IPS DF 4.7 (cell line): ENCODE data around the gene PRKCZ.

Experiments
- DNase-seq: peaks from one replicate; pipeline ENCODE4 v3.0.0-alpha.2; 2013; ENCODE audit warnings: low spot score; ENCODE audit errors: extremely low read depth

PRKCZ gene

GRCh38 chr1:2045468-2046173 lies 4.6 kb upstream of the PRKCZ start:
- DNase-seq: no peak

DNA sequence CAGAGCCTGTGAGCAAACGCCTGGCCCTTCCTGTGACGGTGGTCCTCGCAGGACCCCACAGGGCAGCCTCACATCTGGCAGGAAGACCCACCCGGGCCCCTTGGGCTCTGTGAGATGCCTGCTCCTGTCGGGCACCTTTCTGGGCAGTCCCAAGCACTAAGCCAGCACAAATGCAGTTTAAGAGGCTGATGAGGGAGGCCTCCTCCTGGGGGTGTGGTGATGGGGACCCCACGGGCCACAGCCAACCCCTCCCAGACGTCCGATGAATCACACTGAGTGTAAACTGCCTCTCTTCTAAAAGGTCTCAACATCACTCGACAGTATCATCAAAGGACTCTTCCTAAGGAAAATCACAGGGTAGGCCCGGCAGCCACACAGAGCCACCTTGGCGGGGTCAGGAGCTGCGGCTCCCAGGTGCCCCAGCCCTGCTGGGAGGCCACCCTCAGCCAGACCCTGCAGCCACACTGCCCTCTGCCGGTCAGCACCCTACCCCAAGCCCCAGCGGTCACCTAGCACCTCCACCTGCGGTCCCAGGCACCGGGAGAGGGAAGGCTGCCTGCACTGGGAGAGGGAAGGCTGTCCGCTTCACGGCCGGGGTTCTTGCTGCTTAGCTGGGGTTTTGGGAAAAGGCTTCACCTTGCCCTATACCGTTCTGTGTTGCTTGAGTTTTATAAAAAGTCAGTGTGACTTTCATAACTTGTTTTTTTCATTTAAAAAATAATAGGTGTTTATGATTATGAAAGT lies 3.9 kb upstream of the PRKCZ start:
- DNase-seq: peak; percentile 46

DNA sequence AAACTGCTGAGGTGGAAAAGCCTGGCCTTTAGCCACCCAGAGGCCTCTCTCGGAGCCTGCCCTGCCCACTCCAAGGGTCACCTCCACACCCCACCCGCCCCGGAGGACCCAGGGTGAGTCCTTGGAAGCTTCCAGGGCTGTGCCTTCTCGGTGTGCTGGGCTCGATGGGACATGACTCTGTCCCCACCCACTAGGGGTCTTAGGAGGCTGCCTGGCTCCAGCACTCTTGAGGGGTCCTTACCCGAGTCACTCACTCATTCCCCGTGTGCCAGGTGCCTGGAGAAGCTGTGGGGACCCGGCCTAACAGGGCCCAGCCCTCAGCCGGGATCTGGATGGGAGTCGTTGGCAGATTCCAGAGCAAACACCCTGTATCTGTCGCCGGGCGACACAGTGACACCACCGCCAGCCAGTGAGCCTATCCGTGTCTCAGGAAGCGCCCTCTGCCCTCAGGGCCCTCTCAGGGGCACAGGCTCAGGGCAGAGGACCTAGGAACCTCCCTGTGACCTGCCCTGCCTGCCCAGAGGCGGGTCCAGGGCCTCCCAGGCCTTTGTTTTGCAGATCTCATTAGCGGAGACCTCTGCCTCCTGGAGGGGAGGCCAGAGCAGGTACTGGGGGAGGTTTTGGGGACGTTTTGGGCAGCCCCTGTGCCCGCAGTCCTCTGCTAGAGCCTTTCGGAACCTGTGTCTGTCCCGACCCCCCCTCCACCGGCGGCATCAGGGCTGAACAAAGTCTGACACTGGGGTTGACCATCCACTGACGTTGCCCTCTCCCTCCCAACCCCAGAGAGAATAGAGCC lies 3.1 kb upstream of the PRKCZ start:
- DNase-seq: no peak

- no peak for DNase-seq
Observed at GRCh38 chr1:2047749-2048729, 2.2 kb upstream of the PRKCZ start.

GRCh38 chr1:2049225-2049717 lies 940 bp upstream of the PRKCZ start:
- DNase-seq: peak; percentile 71

DNA sequence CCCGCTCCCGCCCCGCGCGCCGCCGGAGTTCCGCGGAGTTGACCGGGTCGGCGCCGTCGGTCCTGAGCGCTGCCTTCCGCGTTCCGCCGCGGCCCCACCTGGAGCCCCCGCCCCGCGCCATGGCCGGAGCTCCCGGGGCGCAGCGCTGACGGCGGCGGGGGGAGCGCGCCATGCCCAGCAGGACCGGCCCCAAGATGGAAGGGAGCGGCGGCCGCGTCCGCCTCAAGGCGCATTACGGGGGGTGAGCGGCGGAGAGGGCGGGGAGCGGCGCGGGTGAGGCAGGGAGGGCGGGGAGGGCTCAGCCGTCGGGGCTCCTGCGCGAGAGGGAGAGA lies 216 bp downstream of the PRKCZ start:
- DNase-seq: no peak

DNA sequence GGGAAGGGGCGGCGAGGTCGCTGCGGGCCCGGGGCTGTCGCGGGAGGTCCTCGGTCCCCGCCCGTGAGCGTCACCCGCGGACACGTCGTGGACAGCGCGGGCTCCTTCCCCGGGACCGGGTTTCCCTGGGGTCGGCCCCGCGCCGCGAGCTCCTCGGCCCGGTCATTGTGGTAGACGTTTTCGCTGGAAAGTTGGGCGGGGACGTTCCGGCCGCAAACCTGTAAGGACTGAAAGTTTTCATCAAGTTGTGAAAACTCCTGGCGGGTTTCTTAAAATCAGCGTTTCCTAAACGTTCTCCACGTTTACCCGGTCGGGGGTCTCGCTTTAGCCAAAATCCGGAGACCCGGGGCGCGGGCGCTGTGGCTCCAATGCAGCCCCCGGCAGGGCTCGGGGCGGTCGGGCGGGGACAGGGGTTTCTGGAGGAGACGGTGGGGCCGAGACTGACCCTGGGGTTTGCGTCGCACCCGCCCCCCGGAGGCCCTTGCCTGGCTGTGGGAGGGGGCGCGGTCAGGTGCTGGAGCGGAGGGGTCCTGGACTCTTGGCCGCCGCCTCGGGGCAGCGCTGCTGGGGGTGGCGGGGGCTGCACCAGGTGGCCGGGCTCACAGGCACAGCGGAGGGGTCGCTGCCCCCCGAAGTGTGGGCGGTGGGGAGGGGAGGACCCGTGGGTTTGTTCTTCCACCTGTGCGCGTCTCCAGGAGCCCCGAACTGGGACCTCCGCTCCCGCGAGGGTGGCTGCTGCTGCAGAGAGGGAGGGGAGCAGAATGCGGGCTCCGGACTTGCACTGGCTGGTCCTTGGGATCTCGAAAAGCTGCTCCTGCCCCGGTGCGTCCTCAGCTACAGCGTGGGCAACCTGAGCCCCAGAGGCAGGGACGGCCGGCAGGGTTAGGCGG lies 827 bp downstream of the PRKCZ start:
- DNase-seq: no peak

DNA sequence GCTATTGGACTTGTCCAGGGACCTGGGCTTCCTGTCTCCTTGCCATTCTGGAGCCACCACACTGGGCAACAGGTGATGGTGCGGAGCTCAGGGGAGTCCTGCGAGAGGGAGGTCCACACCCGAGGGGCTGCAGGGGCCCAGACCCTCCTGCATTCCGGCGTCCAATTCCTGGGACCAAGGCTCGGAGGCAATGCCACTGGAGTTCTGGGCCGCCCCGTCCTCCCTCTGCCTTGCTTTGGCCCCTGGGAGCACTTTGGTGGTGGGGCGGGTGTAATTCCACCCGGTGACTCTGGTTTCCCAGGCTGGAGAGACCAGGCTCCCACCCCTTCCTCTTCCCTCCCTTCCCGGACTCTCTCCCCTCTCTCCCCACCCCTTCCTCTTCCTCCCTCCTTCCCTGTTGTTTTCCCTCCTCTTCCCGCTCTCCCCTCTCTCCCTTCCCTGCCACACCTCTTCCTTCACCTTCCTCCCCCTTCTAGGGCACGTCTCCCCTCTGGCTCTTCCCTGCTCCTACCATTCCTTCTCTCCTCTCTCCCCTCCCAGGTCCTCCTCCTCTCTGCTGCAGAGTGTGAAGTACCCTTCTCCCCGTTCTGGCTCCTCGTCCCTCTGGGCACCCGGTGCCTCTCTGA lies 2.0 kb downstream of the PRKCZ start:
- DNase-seq: no peak

GRCh38 chr1:2052756-2053155 lies 2.5 kb downstream of the PRKCZ start:
- DNase-seq: no peak

- no peak for DNase-seq
Observed at GRCh38 chr1:2053217-2053616, 3.0 kb downstream of the PRKCZ start.

- no peak for DNase-seq
Observed at GRCh38 chr1:2053784-2054376, 3.7 kb downstream of the PRKCZ start.

- no peak for DNase-seq
Observed at GRCh38 chr1:2054560-2054959, 4.3 kb downstream of the PRKCZ start.

GRCh38 chr1:2055911-2056575 lies 5.8 kb downstream of the PRKCZ start:
- DNase-seq: no peak

DNA sequence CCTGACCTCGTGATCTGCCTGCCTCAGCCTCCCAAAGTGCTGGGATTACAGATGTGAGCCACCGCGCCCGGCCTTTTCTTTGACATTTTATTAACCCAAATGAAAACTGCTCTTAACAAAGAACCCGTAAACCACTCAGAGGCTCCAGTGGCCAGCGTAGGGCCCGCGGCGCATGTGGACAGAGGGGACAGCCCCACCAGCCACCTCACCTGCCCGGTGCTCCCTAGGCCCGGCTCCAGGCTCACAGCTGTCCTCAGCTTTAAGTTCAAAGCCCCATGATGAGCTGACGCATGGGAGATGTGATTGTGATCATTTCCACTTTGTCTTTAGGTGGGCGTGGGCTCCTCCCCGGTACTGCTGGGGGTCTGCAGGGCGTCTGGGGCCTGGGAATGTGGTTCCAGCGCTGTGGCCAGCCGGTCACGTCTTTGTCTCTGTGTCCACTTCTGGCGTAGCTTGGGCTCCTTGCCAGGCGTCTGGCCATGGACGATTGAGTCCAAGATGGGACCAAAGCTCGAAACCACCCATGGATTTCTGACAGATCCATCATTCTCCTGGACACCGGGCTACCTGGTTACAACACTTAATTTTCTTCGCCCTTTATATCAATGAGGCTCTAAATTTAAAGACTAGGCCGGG lies 6.9 kb downstream of the PRKCZ start:
- no peak for DNase-seq

- DNase-seq: no peak
Observed at GRCh38 chr1:2059290-2059953, 9.2 kb downstream of the PRKCZ start.

DNA sequence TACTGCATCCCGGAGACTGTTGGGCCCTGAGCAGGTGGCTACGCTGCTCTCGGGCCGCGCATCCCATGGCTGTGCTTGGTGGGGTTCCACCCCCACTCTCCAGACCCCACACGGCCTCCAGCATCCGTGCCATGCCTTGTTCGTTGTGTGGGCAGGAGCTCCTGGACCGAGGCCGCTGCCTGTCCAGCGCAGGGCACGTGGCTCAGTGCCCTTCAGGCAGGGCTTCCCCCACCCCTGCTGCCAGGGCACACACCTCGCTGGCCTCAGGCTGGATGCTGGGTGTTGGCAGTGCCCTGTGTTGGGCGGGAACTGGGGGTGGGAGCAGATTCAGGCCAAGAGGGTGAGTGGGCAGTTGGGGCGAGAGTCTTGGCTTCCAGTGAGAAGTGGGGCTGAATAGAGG lies 9.9 kb downstream of the PRKCZ start:
- no peak for DNase-seq

- no peak for DNase-seq
Observed at GRCh38 chr1:2060535-2060934, 10.3 kb downstream of the PRKCZ start.
